K562 treated with DMSO at 1 percent for 24 hours (cell line): ENCODE data around the gene SP7. TPM values are rescaled to one million over a fixed set of nuclear protein-coding genes. Genes with fewer than 3 reads are reported as not detected.

Experiments
- total RNA-seq: library from RNA; unstranded; fragments of 300-600 nt; gene quantifications from 2 replicates; pipeline ENCODE4 v1.2.3, GENCODE V29; 2022; ENCODE audit warnings: low read depth; ENCODE audit not compliant: insufficient read depth

The SP7 gene
- total RNA-seq = not detected in 2 replicates

GRCh38 chr12:53336181-53336681 is at the start of gene SP7:
TSS of gene SP7 (minus strand) at chr12:53336354. CDS start at chr12:53335646, 708 bp downstream.

GRCh38 chr12:53380104-53380793 is 44.1 kb upstream of the SP7 start, which contains the start of gene SP1:
TSS of gene SP1 (plus strand) at chr12:53380176. CDS start at chr12:53380292, 116 bp downstream.

DNA sequence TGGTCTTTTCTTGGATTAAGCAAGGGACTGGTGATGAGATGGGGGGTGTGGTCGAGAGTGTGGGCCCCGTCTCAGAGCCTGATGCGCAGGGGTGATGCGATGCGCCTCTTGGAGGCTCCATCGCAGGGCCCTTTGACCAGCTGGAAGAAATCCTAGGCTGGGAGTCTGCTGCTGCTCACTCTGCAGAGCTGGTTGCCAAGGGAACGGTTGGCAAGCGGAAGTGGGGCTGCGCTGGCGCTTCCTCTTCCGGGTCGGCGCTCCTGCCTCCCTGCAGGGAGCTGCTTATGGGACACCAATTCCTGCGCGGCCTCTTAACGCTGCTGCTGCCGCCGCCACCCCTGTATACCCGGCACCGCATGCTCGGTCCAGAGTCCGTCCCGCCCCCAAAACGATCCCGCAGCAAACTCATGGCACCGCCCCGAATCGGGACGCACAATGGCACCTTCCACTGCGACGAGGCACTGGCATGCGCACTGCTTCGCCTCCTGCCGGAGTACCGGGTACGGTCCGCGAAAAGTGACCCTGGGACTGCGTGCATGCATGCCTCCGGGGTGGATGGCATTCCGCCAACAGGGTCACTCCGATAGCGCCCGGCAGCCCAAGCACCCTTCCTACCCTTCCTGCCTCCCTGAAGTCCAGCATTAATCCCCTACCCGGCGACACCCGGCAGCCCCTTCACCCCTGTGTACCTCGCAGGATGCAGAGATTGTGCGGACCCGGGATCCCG is 36.5 kb downstream of the SP7 start, which contains the start of gene MYG1:
Gene MYG1 (plus strand): TSS at position 242 of the 727 bp plus-strand sequence. CDS start 43 bp downstream, at position 285.

GRCh38 chr12:53295070-53295890 is 40.9 kb downstream of the SP7 start, which contains the start of gene PFDN5:
TSS of gene PFDN5 (plus strand) at chr12:53295542. CDS start at chr12:53295568, 26 bp downstream.

Other genes starting within 250 kb of the SP7 start
- 1.4 TPM in 1 of 2 replicates, not detected in the other for gene IGFBP6, start 238.7 kb downstream of the SP7 start, total RNA-seq
- gene SOAT2, start 232.9 kb downstream of the SP7 start, total RNA-seq = not detected in 2 replicates
- gene ZNF740, start 155.6 kb downstream of the SP7 start, total RNA-seq = 17.8 and 19.3 TPM in 2 replicates
- 11.8 and 13.8 TPM in 2 replicates for gene CSAD, start 155.4 kb downstream of the SP7 start, total RNA-seq
- gene ITGB7, start 129.1 kb downstream of the SP7 start, total RNA-seq = 1.4 and 1.6 TPM in 2 replicates
- 5.7 and 8.1 TPM in 2 replicates for gene RARG, start 104.1 kb downstream of the SP7 start, total RNA-seq
- 35.7 and 41.1 TPM in 2 replicates for gene ESPL1, start 68.1 kb downstream of the SP7 start, total RNA-seq
- gene PFDN5, start 40.8 kb downstream of the SP7 start, total RNA-seq = 578 and 589 TPM in 2 replicates
- 4.4 and 6.6 TPM in 2 replicates for gene MYG1, start 36.7 kb downstream of the SP7 start, total RNA-seq
- 76.6 and 87.2 TPM in 2 replicates for gene AAAS, start 14.7 kb downstream of the SP7 start, total RNA-seq
- 28.2 and 29.2 TPM in 2 replicates for gene SP1, start 43.8 kb upstream of the SP7 start, total RNA-seq
- 44.0 and 52.1 TPM in 2 replicates for gene AMHR2, start 87.5 kb upstream of the SP7 start, total RNA-seq
- gene PRR13, start 105.4 kb upstream of the SP7 start, total RNA-seq = 257 and 263 TPM in 2 replicates
- gene PCBP2, start 115.7 kb upstream of the SP7 start, total RNA-seq = 966 and 972 TPM in 2 replicates
- 1.5 and 4.7 TPM in 2 replicates for gene MAP3K12, start 163.1 kb upstream of the SP7 start, total RNA-seq
- 61.8 and 66.9 TPM in 2 replicates for gene TARBP2, start 164.9 kb upstream of the SP7 start, total RNA-seq
- gene NPFF, start 171.1 kb upstream of the SP7 start, total RNA-seq = not detected in 2 replicates